BLaER1 treated with 17β-estradiol and CSF1 and Interleukin-3, amounts not matched to agents 10 nM and 100 nM (cell line): ENCODE results near the gene AMOTL1.
"Not testable (repeated sequence)": the region's sequence is repeated elsewhere in the genome, so short reads cannot be mapped to it uniquely, and the experiment has no call there.

ENCODE experiments used
- H3K27ac ChIP-seq, 11 experiments: shearing (Covaris generic); formaldehyde crosslinking; 2 replicates each; pipeline ENCODE4 v1.8.1; 2022
- H3K27me3 ChIP-seq, 11 experiments: shearing (Covaris generic); formaldehyde crosslinking; 2 replicates each; pipeline ENCODE4 v1.8.1; 2022
- H3K36me3 ChIP-seq, 11 experiments: shearing (Covaris generic); formaldehyde crosslinking; 2 replicates each; pipeline ENCODE4 v1.8.1; 2022
- H3K4me1 ChIP-seq, 10 experiments: shearing (Covaris generic); formaldehyde crosslinking; 2 replicates each; pipeline ENCODE4 v1.8.1; 2022
- H3K4me2 ChIP-seq, 11 experiments: shearing (Covaris generic); formaldehyde crosslinking; 2 replicates each; pipeline ENCODE4 v1.8.1; 2022
- H3K4me3 ChIP-seq, 10 experiments: shearing (Covaris generic); formaldehyde crosslinking; 2 replicates each; pipeline ENCODE4 v1.8.1; 2022
- H3K9ac ChIP-seq, 11 experiments: shearing (Covaris generic); formaldehyde crosslinking; 2 replicates each; pipeline ENCODE4 v1.8.1; 2022
- H3K9me3 ChIP-seq, 11 experiments: shearing (Covaris generic); formaldehyde crosslinking; replicated peaks in 1 of 11; 2 replicates each; pipeline ENCODE4 v1.8.1; 2022
- H4K20me1 ChIP-seq, 11 experiments: shearing (Covaris generic); formaldehyde crosslinking; 2 replicates each; pipeline ENCODE4 v1.8.1; 2022
- Cebpa-rat ChIP-seq, 11 experiments: shearing (Covaris generic); IDR thresholded peaks; 2 replicates each; pipeline ENCODE4 v1.8.1; 2022

Gene AMOTL1

GRCh38 chr11:94840209-94840608, 72.1 kb downstream of the AMOTL1 start:
- H3K9ac ChIP-seq, result no peak overlapping the region
- H3K4me2 ChIP-seq, result no peak overlapping the region
- no peaks in the 10 kb centered on the region for H3K9me3 ChIP-seq
- H3K36me3 ChIP-seq, result peaks cover 13 to 97% (median 84%) of the 10 kb centered on the region in 11 experiments; a peak in 20 of 22 replicates
- H4K20me1 ChIP-seq, result peaks cover 0 to 6% (median 0%) of the 10 kb centered on the region in 11 experiments; a peak in 2 of 22 replicates
- TF ChIP-seq Cebpa-rat (IDR thresholded peaks at IDR 0.05), result no peak
- H3K4me1 ChIP-seq, result peaks cover 0 to 27% (median 0%) of the 10 kb centered on the region in 10 experiments; a peak in 6 of 20 replicates
- H3K4me3 ChIP-seq, result no peak overlapping the region
- H3K27ac ChIP-seq, result no peak overlapping the region
- H3K27me3 ChIP-seq, result no peaks in the 10 kb centered on the region

GRCh38 chr11:94844031-94844430, 75.9 kb downstream of the AMOTL1 start:
- Histone ChIP-seq H3K27me3 (no peaks in the 10 kb centered on the region), H3K9ac (no peak overlapping the region), H3K4me1 (peaks cover 0 to 5% (median 0%) of the 10 kb centered on the region in 10 experiments; a peak in 4 of 20 replicates), H3K4me2 (no peak overlapping the region), H4K20me1 (peaks cover 0 to 3% (median 0%) of the 10 kb centered on the region in 11 experiments; a peak in 1 of 22 replicates), H3K4me3 (no peak overlapping the region), H3K9me3 (no peaks in the 10 kb centered on the region), H3K27ac (no peak overlapping the region), H3K36me3 (peaks cover 28 to 94% (median 80%) of the 10 kb centered on the region in 11 experiments; a peak in 21 of 22 replicates)
- TF ChIP-seq Cebpa-rat (IDR thresholded peaks at IDR 0.05), result no peak

- Histone ChIP-seq H3K36me3 (peaks cover 29 to 95% (median 87%) of the 10 kb centered on the region in 11 experiments), H3K4me3 (no peak overlapping the region), H3K27ac (no peak overlapping the region), H3K4me2 (no peak overlapping the region), H3K4me1 (no peaks in the 10 kb centered on the region), H3K27me3 (no peaks in the 10 kb centered on the region), H3K9ac (no peak overlapping the region), H3K9me3 (no peaks in the 10 kb centered on the region), H4K20me1 (peaks cover 0 to 3% (median 0%) of the 10 kb centered on the region in 11 experiments; a peak in 1 of 22 replicates)
- TF ChIP-seq Cebpa-rat (IDR thresholded peaks at IDR 0.05), result no peak
These were observed 77.5 kb downstream of the AMOTL1 start for GRCh38 chr11:94845622-94846021.

- Histone ChIP-seq H4K20me1 (peaks cover 0 to 3% (median 0%) of the 10 kb centered on the region in 11 experiments; a peak in 1 of 22 replicates), H3K4me2 (no peak overlapping the region), H3K27me3 (no peaks in the 10 kb centered on the region), H3K27ac (no peak overlapping the region), H3K9me3 (no peaks in the 10 kb centered on the region), H3K4me3 (no peak overlapping the region), H3K36me3 (peaks cover 61 to 98% (median 90%) of the 10 kb centered on the region in 11 experiments), H3K4me1 (no peaks in the 10 kb centered on the region), H3K9ac (no peak overlapping the region)
- TF ChIP-seq Cebpa-rat (IDR thresholded peaks at IDR 0.05), result no peak
These were observed 81.7 kb downstream of the AMOTL1 start for GRCh38 chr11:94849839-94850238.

- Histone ChIP-seq H3K36me3 (peaks cover 69 to 99% (median 92%) of the 10 kb centered on the region in 11 experiments), H3K27ac (no peak overlapping the region), H3K27me3 (no peaks in the 10 kb centered on the region), H3K4me1 (no peaks in the 10 kb centered on the region), H3K9ac (no peak overlapping the region), H3K4me2 (no peak overlapping the region), H3K9me3 (no peaks in the 10 kb centered on the region), H3K4me3 (no peak overlapping the region), H4K20me1 (peaks cover 0 to 3% (median 0%) of the 10 kb centered on the region in 11 experiments; a peak in 1 of 22 replicates)
- no peak for TF ChIP-seq Cebpa-rat (IDR thresholded peaks at IDR 0.05)
These were observed 83.9 kb downstream of the AMOTL1 start for GRCh38 chr11:94851864-94852636.

GRCh38 chr11:94853288-94853687, 85.1 kb downstream of the AMOTL1 start:
- H3K27ac ChIP-seq, H3K9ac ChIP-seq, H3K27me3 ChIP-seq, H3K4me2 ChIP-seq, H3K4me3 ChIP-seq, H4K20me1 ChIP-seq, H3K9me3 ChIP-seq, H3K4me1 ChIP-seq: not testable (repeated sequence)
- peaks cover 74 to 100% (median 94%) of the 10 kb centered on the region in 11 experiments for H3K36me3 ChIP-seq

GRCh38 chr11:94853836-94854235, 85.7 kb downstream of the AMOTL1 start:
- no peaks in the 10 kb centered on the region for H3K27me3 ChIP-seq
- H3K9me3 ChIP-seq, result no peaks in the 10 kb centered on the region
- H3K36me3 ChIP-seq, result peaks cover 76 to 100% (median 96%) of the 10 kb centered on the region in 11 experiments
- no peak overlapping the region for H3K27ac ChIP-seq
- no peak overlapping the region for H3K9ac ChIP-seq
- no peak overlapping the region for H3K4me2 ChIP-seq
- H3K4me3 ChIP-seq, result no peak overlapping the region
- no peak for TF ChIP-seq Cebpa-rat (IDR thresholded peaks at IDR 0.05)
- H4K20me1 ChIP-seq, result no peaks in the 10 kb centered on the region
- no peaks in the 10 kb centered on the region for H3K4me1 ChIP-seq

GRCh38 chr11:94854770-94855633, 86.8 kb downstream of the AMOTL1 start:
- Histone ChIP-seq H3K27me3 (no peaks in the 10 kb centered on the region), H3K4me3 (no peak overlapping the region), H3K9ac (no peak overlapping the region), H3K27ac (no peak overlapping the region), H3K4me2 (no peak overlapping the region), H3K36me3 (peaks cover 84 to 100% (median 97%) of the 10 kb centered on the region in 11 experiments), H3K4me1 (no peaks in the 10 kb centered on the region), H3K9me3 (no peaks in the 10 kb centered on the region), H4K20me1 (peaks cover 0 to 5% (median 0%) of the 10 kb centered on the region in 11 experiments; a peak in 1 of 22 replicates)
- no peak for TF ChIP-seq Cebpa-rat (IDR thresholded peaks at IDR 0.05)

GRCh38 chr11:94855666-94856065, 87.5 kb downstream of the AMOTL1 start:
- Histone ChIP-seq H3K36me3 (peaks cover 84 to 100% (median 97%) of the 10 kb centered on the region in 11 experiments), H3K4me1 (no peaks in the 10 kb centered on the region), H3K9ac (no peak overlapping the region), H4K20me1 (peaks cover 0 to 5% (median 0%) of the 10 kb centered on the region in 11 experiments; a peak in 1 of 22 replicates), H3K27me3 (no peaks in the 10 kb centered on the region), H3K4me2 (no peak overlapping the region), H3K9me3 (no peaks in the 10 kb centered on the region), H3K27ac (no peak overlapping the region), H3K4me3 (no peak overlapping the region)
- TF ChIP-seq Cebpa-rat (IDR thresholded peaks at IDR 0.05), result no peak
